Measurements from ENCODE around the gene MRPS16. TPM values are rescaled to one million over a fixed set of nuclear protein-coding genes. Genes with fewer than 3 reads are reported as not detected.
A peak's percentile ranks its signal among the peaks of the same experiment; 100 is the strongest.

Gene MRPS16
- total RNA-seq, 5 donors from 2014 or later (not counting 1 experiment from before 2014, with no cell fraction given) = 33.3 to 56.5 (median 55.2) TPM

DNA sequence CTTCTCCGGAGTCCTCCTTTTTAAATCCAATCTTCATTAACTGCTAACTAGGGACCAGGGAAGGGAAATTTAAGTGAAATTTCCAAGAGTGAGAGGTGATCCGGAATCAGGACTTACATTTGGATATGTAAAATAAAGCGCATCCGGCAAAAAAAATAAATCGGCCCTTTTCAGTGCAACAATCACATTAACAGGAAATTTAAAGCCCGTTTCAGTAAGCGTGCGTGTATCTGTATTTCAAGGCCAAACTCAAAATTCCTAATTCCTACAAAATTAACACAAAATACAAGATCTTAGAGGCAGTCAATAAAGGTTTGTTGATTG is 6.2 kb downstream of the MRPS16 start:
- WGBS (ENCODE audit: insufficient coverage) = 0% methylated on average over 2 of the region's 8 CpGs
- Mint-ChIP-seq H3K9me3 (no peaks in the 10 kb centered on the region), H3K27ac (peak overlapping the region; percentile 96), H3K4me3 (peak overlapping the region; percentile 91 to 97 (median 94)), H3K4me1 (peaks cover 48 to 59% (median 51%) of the 10 kb centered on the region in 3 donors), H3K36me3 (peaks cover 25% of the 10 kb centered on the region), H3K27me3 (no peaks in the 10 kb centered on the region)
- H3K36me3 ChIP-seq (ENCODE audit: control insufficient read depth in 2 of 2, extremely low read depth in 1 of 2, insufficient read depth in 1 of 2, low read length in 1 of 2) = peaks cover 0 to 45% of the 10 kb centered on the region in 2 donors
- no peaks in the 10 kb centered on the region for H3K9me3 ChIP-seq
- peak overlapping the region; percentile 92 for H3K27ac ChIP-seq (ENCODE audit: low read length)
- no peaks in the 10 kb centered on the region for H3K27me3 ChIP-seq (replicated peaks in 1 of 2; ENCODE audit: control insufficient read depth in 2 of 2, extremely low read depth in 1 of 2, insufficient read depth in 2 of 2, low read length in 1 of 2)
- H3K4me3 ChIP-seq (ENCODE audit: control insufficient read depth in 1 of 2, extremely low read depth in 1 of 2, low read length in 1 of 2) = peak overlapping the region; percentile 83 to 91
- peak in 1 of 35 experiments; percentile 12 for DNase-seq
- POLR2A ChIA-PET = interaction anchor here (0.8 to 1.5 kb wide), 5 partner anchors 8 to 1986 kb away, joined by 3 to 6 read pairs (median 5); partner anchors contain the start of gene P4HA1 (in 1 of the 2)
- CTCF ChIA-PET = interaction anchor here in 1 of 2 donors (1.5 kb wide), 1 partner anchor 18 kb away, joined by 5 read pairs; no protein-coding TSS in a partner anchor
- no peak for ATAC-seq (replicated peaks in 1 of 4)
- H3K4me1 ChIP-seq (ENCODE audit: control insufficient read depth in 1 of 2, extremely low read depth in 1 of 2, insufficient read depth in 2 of 2, low read length in 2 of 2) = peaks cover 22% of the 10 kb centered on the region in 2 experiments

DNA sequence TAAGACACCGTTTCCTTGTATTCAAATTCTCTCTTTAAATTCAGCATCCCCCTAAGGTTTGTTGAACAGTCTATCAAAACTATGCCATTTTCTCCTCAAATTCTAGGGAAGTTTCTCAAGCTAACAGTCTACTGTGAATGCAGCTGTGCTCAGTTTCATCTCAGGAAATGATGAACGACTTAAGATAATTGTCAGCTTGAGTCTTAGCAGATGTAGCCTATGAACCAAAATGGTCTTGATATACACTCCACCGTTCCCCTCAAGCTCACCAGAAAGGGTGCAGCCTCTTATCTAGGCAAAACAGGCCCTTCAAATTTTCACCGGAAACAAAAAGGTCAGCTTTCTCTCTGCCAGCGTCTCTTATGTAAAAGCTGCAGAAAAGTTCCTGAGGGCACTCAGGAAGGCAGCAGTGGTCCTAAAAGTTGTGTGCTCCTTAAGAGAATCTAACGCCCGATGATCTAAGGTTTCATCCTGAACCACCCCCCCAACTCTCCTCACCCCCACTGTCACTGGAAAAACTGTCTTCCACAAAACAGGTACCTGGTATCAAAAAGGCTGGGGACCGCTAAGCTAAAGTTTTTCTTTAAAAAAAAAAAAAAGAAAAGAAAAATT is 7.5 kb downstream of the MRPS16 start:
- no peaks in the 10 kb centered on the region for H3K27me3 Mint-ChIP-seq
- H3K9me3 ChIP-seq = no peaks in the 10 kb centered on the region
- peaks cover 24% of the 10 kb centered on the region for H3K36me3 Mint-ChIP-seq
- WGBS (ENCODE audit: insufficient coverage) = 3% methylated on average over 3 of the region's 8 CpGs
- peak overlapping the region; percentile 8 to 91 (median 44) for H3K4me3 Mint-ChIP-seq
- H3K36me3 ChIP-seq (ENCODE audit: control insufficient read depth in 2 of 2, extremely low read depth in 1 of 2, insufficient read depth in 1 of 2, low read length in 1 of 2) = peaks cover 0 to 48% of the 10 kb centered on the region in 2 donors
- no peaks in the 10 kb centered on the region for H3K9me3 Mint-ChIP-seq
- no peaks in the 10 kb centered on the region for H3K27me3 ChIP-seq (replicated peaks in 1 of 2; ENCODE audit: control insufficient read depth in 2 of 2, extremely low read depth in 1 of 2, insufficient read depth in 2 of 2, low read length in 1 of 2)
- H3K27ac ChIP-seq (ENCODE audit: low read length) = no peak overlapping the region
- no peak overlapping the region for H3K4me3 ChIP-seq (ENCODE audit: control insufficient read depth in 1 of 2, extremely low read depth in 1 of 2, low read length in 1 of 2)
- ChIA-PET POLR2A (interaction anchor here in 1 of 2 donors (0.6 to 1.0 kb wide), 2 partner anchors 380 to 1188 kb away, joined by 4 to 5 read pairs; no protein-coding TSS in a partner anchor), CTCF (no interaction called here)
- no peak for DNase-seq
- H3K27ac Mint-ChIP-seq = peak overlapping the region; percentile 60 to 68
- no peak for ATAC-seq (replicated peaks in 1 of 4)
- H3K4me1 ChIP-seq (ENCODE audit: control insufficient read depth in 1 of 2, extremely low read depth in 1 of 2, insufficient read depth in 2 of 2, low read length in 2 of 2) = peaks cover 16 to 19% of the 10 kb centered on the region in 2 experiments
- peaks cover 36 to 50% (median 42%) of the 10 kb centered on the region in 3 donors for H3K4me1 Mint-ChIP-seq

DNA sequence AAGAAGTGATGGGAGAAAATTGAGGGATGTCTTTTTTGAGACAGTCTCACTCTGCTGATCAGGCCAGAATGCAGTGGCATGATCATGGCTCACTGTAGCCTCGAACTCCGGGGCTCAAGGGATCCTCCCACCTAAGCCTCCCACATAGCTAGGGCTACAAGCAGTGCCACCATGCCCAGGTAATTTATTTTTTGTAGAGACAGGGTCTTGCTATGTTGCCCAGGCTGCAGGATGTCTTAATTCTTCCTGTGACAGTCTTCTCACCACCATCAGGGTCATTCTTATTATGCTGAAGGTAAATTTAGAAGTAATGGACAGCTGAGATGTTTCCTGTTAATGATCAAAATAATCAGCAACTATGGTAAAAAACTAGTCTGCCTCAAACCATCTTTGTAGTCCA is 12.5 kb downstream of the MRPS16 start:
- POLR2A ChIA-PET = interaction anchor here in 1 of 2 donors (0.6 to 0.7 kb wide), 2 partner anchors 126 to 145 kb away, joined by 3 to 5 read pairs; no protein-coding TSS in a partner anchor
- no CpG with 5 or more reads among the region's 2 CpGs for WGBS (ENCODE audit: insufficient coverage)

DNA sequence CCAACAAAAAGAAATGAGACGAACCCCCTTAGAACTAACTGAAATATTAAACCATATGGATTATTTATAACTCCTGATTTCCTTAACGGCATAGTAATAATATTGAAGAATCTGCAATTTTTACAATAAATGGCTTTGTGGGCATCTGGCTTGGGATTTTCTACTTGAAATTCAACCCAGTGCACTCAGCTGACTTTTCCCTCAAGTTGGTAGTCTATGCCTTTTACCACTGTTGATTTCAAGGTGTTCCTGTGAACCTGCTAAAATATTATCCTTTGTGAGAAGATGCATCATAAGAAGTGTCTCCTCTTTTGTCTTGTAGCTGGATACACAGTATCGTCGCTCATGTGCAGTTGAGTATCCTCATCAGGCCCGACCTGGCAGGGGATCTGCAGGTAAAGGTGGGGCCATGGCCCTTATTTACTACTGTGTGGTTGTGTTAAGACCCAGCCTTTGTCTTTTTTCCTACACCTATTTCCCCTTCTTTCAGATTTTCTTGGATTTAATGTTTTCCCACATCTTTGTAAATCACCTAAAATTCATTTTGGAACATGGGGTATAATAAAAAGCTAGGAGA is 13.4 kb downstream of the MRPS16 start:
- ChIA-PET CTCF (no interaction called here), POLR2A (interaction anchor here (0.6 to 0.7 kb wide), 2 partner anchors 67 to 125 kb away, joined by 3 read pairs; no protein-coding TSS in a partner anchor)
- H3K9me3 ChIP-seq = no peaks in the 10 kb centered on the region
- no peaks in the 10 kb centered on the region for H3K27me3 Mint-ChIP-seq
- H3K4me3 Mint-ChIP-seq = no peak overlapping the region
- H3K4me3 ChIP-seq (ENCODE audit: control insufficient read depth in 1 of 2, extremely low read depth in 1 of 2, low read length in 1 of 2) = no peak overlapping the region
- H3K27ac Mint-ChIP-seq = no peak overlapping the region
- no peak for ATAC-seq (replicated peaks in 1 of 4)
- peaks cover 0 to 67% of the 10 kb centered on the region in 2 donors for H3K36me3 ChIP-seq (ENCODE audit: control insufficient read depth in 2 of 2, extremely low read depth in 1 of 2, insufficient read depth in 1 of 2, low read length in 1 of 2)
- H3K4me1 Mint-ChIP-seq = peaks cover 2 to 8% (median 3%) of the 10 kb centered on the region in 3 donors
- no peaks in the 10 kb centered on the region for H3K4me1 ChIP-seq (ENCODE audit: control insufficient read depth in 1 of 2, extremely low read depth in 1 of 2, insufficient read depth in 2 of 2, low read length in 2 of 2)
- H3K36me3 Mint-ChIP-seq = peaks cover 27% of the 10 kb centered on the region
- DNase-seq = no peak
- no peaks in the 10 kb centered on the region for H3K27me3 ChIP-seq (replicated peaks in 1 of 2; ENCODE audit: control insufficient read depth in 2 of 2, extremely low read depth in 1 of 2, insufficient read depth in 2 of 2, low read length in 1 of 2)
- no peaks in the 10 kb centered on the region for H3K9me3 Mint-ChIP-seq
- H3K27ac ChIP-seq (ENCODE audit: low read length) = no peak overlapping the region
- WGBS (ENCODE audit: insufficient coverage) = no CpG with 5 or more reads among the region's 5 CpGs

More for the DNA sequence above, 12.5 kb downstream of the MRPS16 start:
- Histone ChIP-seq H3K27ac (ENCODE audit: low read length) (no peak overlapping the region), H3K36me3 (ENCODE audit: control insufficient read depth in 2 of 2, extremely low read depth in 1 of 2, insufficient read depth in 1 of 2, low read length in 1 of 2) (peaks cover 0 to 67% of the 10 kb centered on the region in 2 donors), H3K4me3 (ENCODE audit: control insufficient read depth in 1 of 2, extremely low read depth in 1 of 2, low read length in 1 of 2) (no peak overlapping the region), H3K27me3 (replicated peaks in 1 of 2; ENCODE audit: control insufficient read depth in 2 of 2, extremely low read depth in 1 of 2, insufficient read depth in 2 of 2, low read length in 1 of 2) (no peaks in the 10 kb centered on the region), H3K9me3 (no peaks in the 10 kb centered on the region), H3K4me1 (ENCODE audit: control insufficient read depth in 1 of 2, extremely low read depth in 1 of 2, insufficient read depth in 2 of 2, low read length in 2 of 2) (peaks cover under 1% of the 10 kb centered on the region in 2 experiments)
- Mint-ChIP-seq H3K4me3 (no peak overlapping the region), H3K9me3 (no peaks in the 10 kb centered on the region), H3K4me1 (peaks cover 11 to 16% (median 11%) of the 10 kb centered on the region in 3 donors), H3K27ac (peak overlapping the region in 1 of 2 donors; percentile 11), H3K27me3 (no peaks in the 10 kb centered on the region), H3K36me3 (peaks cover 33% of the 10 kb centered on the region)
- ATAC-seq (replicated peaks in 1 of 4) (no peak), DNase-seq (no peak)
- CTCF ChIA-PET = interaction anchor here (0.6 kb wide), 2 partner anchors 26 to 1122 kb away, joined by 3 to 4 read pairs; no protein-coding TSS in a partner anchor

DNA sequence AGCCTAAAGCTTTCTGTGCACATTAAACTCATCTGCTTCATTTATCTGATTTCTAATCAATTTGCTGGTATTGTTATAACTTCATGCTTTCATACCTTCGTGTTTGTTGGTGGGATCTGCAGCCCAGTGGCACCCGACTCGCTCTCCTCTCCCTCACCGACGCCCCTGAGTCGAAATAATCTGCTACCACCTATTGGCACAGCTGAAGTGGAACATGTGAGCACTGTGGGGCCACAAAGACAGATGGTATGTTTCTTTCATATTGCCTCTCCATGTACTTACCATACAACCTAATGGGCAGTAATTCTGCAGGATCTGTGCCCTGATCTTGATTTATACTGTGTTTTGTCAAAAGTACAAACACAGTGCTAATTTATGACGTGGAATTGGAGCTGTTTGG is 17.7 kb downstream of the MRPS16 start:
- peaks cover 0 to 42% of the 10 kb centered on the region in 2 donors for H3K36me3 ChIP-seq (ENCODE audit: control insufficient read depth in 2 of 2, extremely low read depth in 1 of 2, insufficient read depth in 1 of 2, low read length in 1 of 2)
- Mint-ChIP-seq H3K36me3 (peaks cover 21% of the 10 kb centered on the region), H3K27ac (no peak overlapping the region), H3K9me3 (no peaks in the 10 kb centered on the region), H3K27me3 (no peaks in the 10 kb centered on the region), H3K4me3 (no peak overlapping the region), H3K4me1 (no peaks in the 10 kb centered on the region)
- no peak for ATAC-seq (replicated peaks in 1 of 4)
- DNase-seq = no peak
- 100% methylated on average over 1 of the region's 7 CpGs for WGBS (ENCODE audit: insufficient coverage)
- no peak overlapping the region for H3K4me3 ChIP-seq (ENCODE audit: control insufficient read depth in 1 of 2, extremely low read depth in 1 of 2, low read length in 1 of 2)
- no peak overlapping the region for H3K27ac ChIP-seq (ENCODE audit: low read length)
- H3K27me3 ChIP-seq (replicated peaks in 1 of 2; ENCODE audit: control insufficient read depth in 2 of 2, extremely low read depth in 1 of 2, insufficient read depth in 2 of 2, low read length in 1 of 2) = no peaks in the 10 kb centered on the region
- no peaks in the 10 kb centered on the region for H3K4me1 ChIP-seq (ENCODE audit: control insufficient read depth in 1 of 2, extremely low read depth in 1 of 2, insufficient read depth in 2 of 2, low read length in 2 of 2)
- no peaks in the 10 kb centered on the region for H3K9me3 ChIP-seq
- CTCF ChIA-PET = no interaction called here
- POLR2A ChIA-PET = interaction anchor here in 1 of 2 donors (0.6 kb wide), 1 partner anchor 1331 kb away, joined by 3 read pairs; no protein-coding TSS in a partner anchor

DNA sequence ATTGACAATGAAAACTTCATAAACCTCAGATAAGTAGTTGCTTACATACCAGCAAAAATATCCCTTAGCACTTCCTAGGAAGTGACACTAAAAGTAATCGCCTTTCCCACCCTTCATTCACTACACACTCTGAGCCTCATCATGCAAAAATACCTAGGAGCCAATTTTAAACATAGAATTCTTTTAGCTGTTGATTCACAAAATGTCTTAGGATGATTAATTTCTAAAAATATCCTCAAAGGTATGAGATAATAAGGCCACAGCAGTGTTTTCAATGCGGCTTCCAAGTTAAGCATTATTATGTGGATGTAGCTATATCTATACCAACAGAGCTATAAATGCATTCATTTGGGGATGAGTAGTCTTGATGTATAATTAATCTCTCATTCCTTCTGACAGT is 18.6 kb downstream of the MRPS16 start:
- Histone ChIP-seq H3K4me3 (ENCODE audit: control insufficient read depth in 1 of 2, extremely low read depth in 1 of 2, low read length in 1 of 2) (no peak overlapping the region), H3K27ac (ENCODE audit: low read length) (no peak overlapping the region), H3K36me3 (ENCODE audit: control insufficient read depth in 2 of 2, extremely low read depth in 1 of 2, insufficient read depth in 1 of 2, low read length in 1 of 2) (peaks cover 0 to 35% of the 10 kb centered on the region in 2 donors), H3K9me3 (no peaks in the 10 kb centered on the region), H3K4me1 (ENCODE audit: control insufficient read depth in 1 of 2, extremely low read depth in 1 of 2, insufficient read depth in 2 of 2, low read length in 2 of 2) (no peaks in the 10 kb centered on the region), H3K27me3 (replicated peaks in 1 of 2; ENCODE audit: control insufficient read depth in 2 of 2, extremely low read depth in 1 of 2, insufficient read depth in 2 of 2, low read length in 1 of 2) (no peaks in the 10 kb centered on the region)
- Mint-ChIP-seq H3K27me3 (no peaks in the 10 kb centered on the region), H3K27ac (no peak overlapping the region), H3K9me3 (no peaks in the 10 kb centered on the region), H3K4me1 (no peaks in the 10 kb centered on the region), H3K4me3 (no peak overlapping the region), H3K36me3 (peaks cover 18% of the 10 kb centered on the region)
- ATAC-seq (replicated peaks in 1 of 4) = no peak
- no CpG with 5 or more reads among the region's 2 CpGs for WGBS (ENCODE audit: insufficient coverage)
- CTCF ChIA-PET = interaction anchor here in 1 of 2 donors (0.5 kb wide), 1 partner anchor 161 kb away, joined by 4 read pairs; no protein-coding TSS in a partner anchor
- POLR2A ChIA-PET = interaction anchor here (0.5 to 0.6 kb wide), 2 partner anchors 1330 to 1960 kb away, joined by 3 to 4 read pairs; no protein-coding TSS in a partner anchor
- no peak for DNase-seq

All from T-cell (primary cell).